Stomach (tissue), 9 donors: ENCODE results near the gene TXNL4A. TPM values are rescaled to one million over a fixed set of nuclear protein-coding genes. Genes with fewer than 3 reads are reported as not detected.

Source experiments
- DNase-seq, 2 donors: peaks; one replicate each; pipeline versions ENCODE4 v3.0.0 to v3.0.0-alpha.2; 2013 to 2019
- H3K27ac ChIP-seq, 5 donors: fragments of 200-600 bp in 4 of 5; sonication (generic) in 4 of 5; one replicate each; pipeline ENCODE4 v1.5.1; 2013 to 2019; ENCODE audit warnings: mild to moderate bottlenecking in 1 of 5, moderate library complexity in 1 of 5
- H3K27me3 ChIP-seq, 3 donors: fragments of 200-600 bp; sonication (generic); one replicate each; pipeline ENCODE4 v1.5.1; 2017 to 2019; ENCODE audit warnings: mixed run types in 1 of 3
- H3K36me3 ChIP-seq, 4 donors: fragments of 200-600 bp; sonication (generic); 1 replicate in 3 of 4; 2 replicates in 1 of 4; pipeline ENCODE4 v1.5.1; 2016 to 2019
- H3K4me1 ChIP-seq, 4 donors: fragments of 200-600 bp; sonication (generic); one replicate each; pipeline ENCODE4 v1.5.1; 2016 to 2019
- H3K4me3 ChIP-seq, 4 donors: fragments of 200-600 bp; sonication (generic) in 3 of 4; one replicate each; pipeline ENCODE4 v1.5.1; 2016 to 2019; ENCODE audit warnings: mild to moderate bottlenecking in 1 of 4
- H3K9me3 ChIP-seq, 4 donors: fragments of 200-600 bp; sonication (generic); one replicate each; pipeline ENCODE4 v1.5.1; 2016 to 2019
- CTCF ChIP-seq, 7 experiments: fragments of 450-650 bp in 4 of 7; fragments of 200-600 bp in 3 of 7; sonication (generic) in 3 of 7; IDR thresholded peaks; one replicate each; pipeline ENCODE4 v1.5.1; 2016 to 2019; ENCODE audit warnings: antibody characterized with exemption in 7 of 7, control low read depth in 2 of 7, mild to moderate bottlenecking in 1 of 7
- EP300 ChIP-seq: sonication (generic); formaldehyde crosslinking; IDR thresholded peaks from one replicate; pipeline ENCODE4 v1.6.1; 2017; ENCODE audit warnings: antibody characterized with exemption
- POLR2A ChIP-seq, 4 donors: fragments of 450-650 bp; IDR thresholded peaks; one replicate each; pipeline ENCODE4 v1.6.1; 2016; ENCODE audit warnings: antibody characterized with exemption in 4 of 4, control low read depth in 2 of 4, mild to moderate bottlenecking in 1 of 4, moderate library complexity in 1 of 4
- POLR2AphosphoS5 ChIP-seq, 3 donors: sonication (generic); formaldehyde crosslinking; IDR thresholded peaks; one replicate each; pipeline ENCODE4 v1.6.1; 2016; ENCODE audit warnings: antibody characterized with exemption in 3 of 3
- WGBS, 5 donors: extraction: QIAGEN DNeasy Blood & Tissue Kit in 3 of 5; methylation state at CpG; one replicate each; pipeline versions ENCODE4 v1.1.5 to v1.1.7; 2013 to 2018; 5-methylcytosine and 5-hydroxymethylcytosine counted together
- intact Hi-C: fragments of 100-400 bp; cut with DNase I; formaldehyde crosslinking; loops from one replicate; pipeline ENCODE4 v1.15.1; 2023; ENCODE audit warnings: low total_unique reads
- polyA plus RNA-seq, 3 donors: library from polyadenylated mRNA; stranded (reverse); fragments of 200-250 nt; gene quantifications; one replicate each; pipeline ENCODE4 v1.2.3, GENCODE V29; 2013
- total RNA-seq, 5 donors: library from RNA; depleted of rRNA; stranded (reverse); fragments of >200 nt; gene quantifications; one replicate each; pipeline versions ENCODE4 v1.1.0 to v1.2.3, GENCODE V29; 2014 to 2016
- donor health status: healthy with polysubstance abuse.
- donor health status: Bipolar disorder and iron deficiency.
- donor health status: healthy.

Gene TXNL4A
- total and polyA plus RNA-seq, 8 donors, result 12.9 to 146 (median 59.4) TPM

- no peak for DNase-seq
- Histone ChIP-seq H3K9me3 (no peaks in the 10 kb centered on the region), H3K27me3 (no peaks in the 10 kb centered on the region), H3K27ac (no peak overlapping the region), H3K4me1 (peaks cover 0 to 4% (median 0%) of the 10 kb centered on the region in 4 donors), H3K4me3 (no peak overlapping the region), H3K36me3 (peaks cover 10 to 77% (median 71%) of the 10 kb centered on the region in 4 donors)
- TF ChIP-seq POLR2AphosphoS5 (IDR thresholded peaks at IDR 0.05), result no peak
- 86 to 90% (median 89%) methylated on average over 16 of the region's 16 CpGs for WGBS, 5 donors
- intact Hi-C loops, result no loop called here
These were observed 14.8 kb downstream of the TXNL4A start for GRCh38 chr18:79973517-79973916.

GRCh38 chr18:79972720-79973119 lies 15.6 kb downstream of the TXNL4A start:
- Histone ChIP-seq H3K9me3 (no peaks in the 10 kb centered on the region), H3K4me3 (no peak overlapping the region), H3K27ac (no peak overlapping the region), H3K4me1 (peaks cover 0 to under 1% (median 0%) of the 10 kb centered on the region in 4 donors), H3K36me3 (peaks cover 10 to 85% (median 77%) of the 10 kb centered on the region in 4 donors), H3K27me3 (no peaks in the 10 kb centered on the region)
- no peak for DNase-seq
- TF ChIP-seq POLR2A (IDR thresholded peaks at IDR 0.05) (no peak), CTCF (IDR thresholded peaks at IDR 0.05) (no peak), EP300 (no peak), POLR2AphosphoS5 (IDR thresholded peaks at IDR 0.05) (no peak)
- 80 to 94% (median 85%) methylated on average over 3 of the region's 3 CpGs for WGBS, 5 donors
- intact Hi-C loops, result no loop called here

- DNase-seq, result no peak
- intact Hi-C loops, result no loop called here
- Histone ChIP-seq H3K27ac (no peak overlapping the region), H3K4me3 (no peak overlapping the region), H3K9me3 (no peaks in the 10 kb centered on the region), H3K36me3 (peaks cover 10 to 88% (median 81%) of the 10 kb centered on the region in 4 donors), H3K4me1 (no peaks in the 10 kb centered on the region), H3K27me3 (no peaks in the 10 kb centered on the region)
- WGBS, 5 donors, result 82 to 92% (median 85%) methylated on average over 9 of the region's 9 CpGs
- TF ChIP-seq POLR2AphosphoS5 (IDR thresholded peaks at IDR 0.05), result no peak
- no peak for TF ChIP-seq POLR2A (IDR thresholded peaks at IDR 0.05)
- TF ChIP-seq CTCF (IDR thresholded peaks at IDR 0.05), result no peak
- no peak for TF ChIP-seq EP300
These were observed 16.4 kb downstream of the TXNL4A start for GRCh38 chr18:79971986-79972385.

GRCh38 chr18:79971211-79971952 lies 17.0 kb downstream of the TXNL4A start:
- Histone ChIP-seq H3K36me3 (peaks cover 10 to 86% (median 78%) of the 10 kb centered on the region in 4 donors), H3K27me3 (no peaks in the 10 kb centered on the region), H3K4me1 (peaks cover 0 to 1% (median 0%) of the 10 kb centered on the region in 4 donors), H3K27ac (no peak overlapping the region), H3K9me3 (no peaks in the 10 kb centered on the region), H3K4me3 (no peak overlapping the region)
- TF ChIP-seq POLR2A (IDR thresholded peaks at IDR 0.05) (no peak), CTCF (IDR thresholded peaks at IDR 0.05) (no peak), EP300 (no peak), POLR2AphosphoS5 (IDR thresholded peaks at IDR 0.05) (no peak)
- DNase-seq, result no peak
- 87 to 92% (median 89%) methylated on average over 17 of the region's 17 CpGs for WGBS, 5 donors
- intact Hi-C loops, result no loop called here
